Measurements from ENCODE around the gene TTC39A. TPM values are rescaled to one million over a fixed set of nuclear protein-coding genes. Genes with fewer than 3 reads are reported as not detected.

Gene TTC39A
- total and polyA plus RNA-seq, 3 experiments from 2014 or later, result 0.28 TPM; not detected in 2

DNA sequence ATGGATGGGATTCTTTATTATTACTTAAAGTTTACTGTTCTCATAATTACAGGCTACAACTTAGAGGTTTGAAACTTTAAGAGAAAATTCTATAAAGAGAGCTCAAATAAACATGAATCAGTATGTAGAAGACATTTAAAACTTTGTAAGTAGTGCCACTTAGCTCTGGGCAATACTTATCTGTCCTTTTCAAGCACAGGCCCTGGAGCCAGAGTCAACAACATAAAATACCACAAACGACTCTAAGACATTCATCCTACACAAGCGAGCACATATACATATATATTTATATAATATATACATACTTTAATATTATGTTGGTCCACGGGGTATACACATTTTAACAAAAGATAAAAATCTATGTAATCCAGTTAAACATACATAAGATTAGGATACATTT lies 24.1 kb upstream of the TTC39A start:
- DNase-seq, result no peak
- ChIA-PET CTCF (interaction anchor here (1.1 kb wide), 1 partner anchor 12 kb away, joined by 3 read pairs; no protein-coding TSS in a partner anchor), POLR2A (no interaction called here)
- no peaks in the 10 kb centered on the region for H3K27me3 ChIP-seq (ENCODE audit: insufficient read depth, low read length, poor library complexity, severe bottlenecking)
- H3K4me1 ChIP-seq (ENCODE audit: insufficient read depth, low read length), result no peaks in the 10 kb centered on the region
- Mint-ChIP-seq H3K27ac (no peak overlapping the region), H3K9me3 (no peaks in the 10 kb centered on the region), H3K36me3 (peaks cover 13 to 43% (median 14%) of the 10 kb centered on the region in 3 donors), H3K4me1 (peaks cover 0 to 5% (median 2%) of the 10 kb centered on the region in 3 donors), H3K27me3 (no peaks in the 10 kb centered on the region), H3K4me3 (no peak overlapping the region)
- peaks cover 7% of the 10 kb centered on the region for H3K36me3 ChIP-seq (ENCODE audit: insufficient read depth, low read length)
- H3K4me3 ChIP-seq (ENCODE audit: low read length), result no peak overlapping the region
- H3K9me3 ChIP-seq (ENCODE audit: low read length), result no peaks in the 10 kb centered on the region
- H3K27ac ChIP-seq (ENCODE audit: low read depth, low read length), result no peak overlapping the region

DNA sequence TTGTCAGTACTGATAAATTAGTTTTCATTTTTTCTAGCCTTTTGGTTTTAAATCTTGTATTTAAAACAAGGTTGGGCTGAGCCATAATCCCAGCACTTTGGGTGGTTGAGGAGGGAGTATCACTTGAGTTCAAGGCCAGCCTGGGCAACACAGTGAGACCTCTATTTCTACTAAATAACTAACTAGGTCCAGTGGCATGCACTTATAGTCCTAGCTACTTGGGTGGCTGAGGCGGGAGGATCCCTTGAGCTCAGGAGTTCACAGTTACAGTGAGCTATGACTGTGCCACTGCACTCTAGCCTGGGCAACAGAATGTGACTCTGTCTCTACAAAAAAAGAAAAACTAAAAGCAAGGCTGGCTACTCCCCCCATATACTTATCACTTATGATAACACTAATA lies 21.5 kb upstream of the TTC39A start:
- Histone ChIP-seq H3K4me3 (ENCODE audit: low read length) (no peak overlapping the region), H3K9me3 (ENCODE audit: low read length) (no peaks in the 10 kb centered on the region), H3K36me3 (ENCODE audit: insufficient read depth, low read length) (peaks cover 7% of the 10 kb centered on the region), H3K27me3 (ENCODE audit: insufficient read depth, low read length, poor library complexity, severe bottlenecking) (no peaks in the 10 kb centered on the region), H3K4me1 (ENCODE audit: insufficient read depth, low read length) (no peaks in the 10 kb centered on the region), H3K27ac (ENCODE audit: low read depth, low read length) (no peak overlapping the region)
- DNase-seq, result no peak
- Mint-ChIP-seq H3K27me3 (no peaks in the 10 kb centered on the region), H3K36me3 (peaks cover 12 to 29% (median 14%) of the 10 kb centered on the region in 3 donors), H3K27ac (peak overlapping the region in 2 of 8 donors; percentile 6 to 73), H3K4me1 (peaks cover 0 to 5% (median 2%) of the 10 kb centered on the region in 3 donors), H3K9me3 (no peaks in the 10 kb centered on the region), H3K4me3 (no peak overlapping the region)
- ChIA-PET CTCF (no interaction called here), POLR2A (no interaction called here)

- CTCF ChIA-PET, result no interaction called here
- POLR2A ChIA-PET, result no interaction called here
Observed at GRCh38 chr1:51349862-51350261, 19.5 kb upstream of the TTC39A start.

DNA sequence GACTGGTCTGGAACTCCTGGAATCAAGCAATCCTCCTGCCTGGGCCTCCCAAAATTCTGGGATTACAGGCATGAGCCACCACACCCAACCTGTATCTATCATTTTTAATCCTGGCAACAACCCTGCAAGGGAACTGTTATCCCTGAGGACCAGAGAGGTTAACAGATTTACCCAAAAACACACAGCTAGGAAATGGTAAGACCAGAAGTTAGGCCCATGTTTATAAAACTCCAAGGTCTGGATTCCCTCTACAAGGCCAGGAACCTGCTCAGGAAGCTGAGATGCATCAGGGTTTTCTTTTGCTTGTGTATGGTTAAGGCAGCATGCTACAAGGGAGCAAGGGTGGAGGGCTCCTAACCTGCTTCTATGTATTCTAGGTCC lies 17.8 kb upstream of the TTC39A start:
- Mint-ChIP-seq H3K27ac (peak overlapping the region in 1 of 8 donors; percentile 28), H3K4me1 (peaks cover 8 to 17% (median 13%) of the 10 kb centered on the region in 3 donors), H3K4me3 (no peak overlapping the region), H3K27me3 (peaks cover 19 to 24% of the 10 kb centered on the region in 2 donors), H3K9me3 (no peaks in the 10 kb centered on the region), H3K36me3 (peaks cover 0 to 4% (median 0%) of the 10 kb centered on the region in 3 donors)
- H3K4me3 ChIP-seq (ENCODE audit: low read length), result no peak overlapping the region
- POLR2A ChIA-PET, result no interaction called here
- DNase-seq, result no peak
- no peaks in the 10 kb centered on the region for H3K36me3 ChIP-seq (ENCODE audit: insufficient read depth, low read length)
- no peak overlapping the region for H3K27ac ChIP-seq (ENCODE audit: low read depth, low read length)
- H3K4me1 ChIP-seq (ENCODE audit: insufficient read depth, low read length), result no peaks in the 10 kb centered on the region
- CTCF ChIA-PET, result no interaction called here
- H3K27me3 ChIP-seq (ENCODE audit: insufficient read depth, low read length, poor library complexity, severe bottlenecking), result peaks cover 13% of the 10 kb centered on the region
- no peaks in the 10 kb centered on the region for H3K9me3 ChIP-seq (ENCODE audit: low read length)

More at GRCh38 chr1:51349862-51350261, 19.5 kb upstream of the TTC39A start:
- no peaks in the 10 kb centered on the region for H3K9me3 Mint-ChIP-seq
- H3K27ac Mint-ChIP-seq, result peak overlapping the region in 1 of 8 donors; percentile 70
- H3K36me3 ChIP-seq (ENCODE audit: insufficient read depth, low read length), result no peaks in the 10 kb centered on the region
- H3K36me3 Mint-ChIP-seq, result peaks cover 2 to 11% (median 2%) of the 10 kb centered on the region in 3 donors
- no peaks in the 10 kb centered on the region for H3K9me3 ChIP-seq (ENCODE audit: low read length)
- H3K4me1 Mint-ChIP-seq, result peaks cover 2 to 9% (median 2%) of the 10 kb centered on the region in 3 donors
- H3K27me3 Mint-ChIP-seq, result peaks cover 8 to 11% of the 10 kb centered on the region in 2 donors
- H3K4me3 Mint-ChIP-seq, result no peak overlapping the region
- no peaks in the 10 kb centered on the region for H3K4me1 ChIP-seq (ENCODE audit: insufficient read depth, low read length)
- H3K27me3 ChIP-seq (ENCODE audit: insufficient read depth, low read length, poor library complexity, severe bottlenecking), result peaks cover 6% of the 10 kb centered on the region
- no peak overlapping the region for H3K27ac ChIP-seq (ENCODE audit: low read depth, low read length)
- H3K4me3 ChIP-seq (ENCODE audit: low read length), result no peak overlapping the region
- DNase-seq, result no peak

DNA sequence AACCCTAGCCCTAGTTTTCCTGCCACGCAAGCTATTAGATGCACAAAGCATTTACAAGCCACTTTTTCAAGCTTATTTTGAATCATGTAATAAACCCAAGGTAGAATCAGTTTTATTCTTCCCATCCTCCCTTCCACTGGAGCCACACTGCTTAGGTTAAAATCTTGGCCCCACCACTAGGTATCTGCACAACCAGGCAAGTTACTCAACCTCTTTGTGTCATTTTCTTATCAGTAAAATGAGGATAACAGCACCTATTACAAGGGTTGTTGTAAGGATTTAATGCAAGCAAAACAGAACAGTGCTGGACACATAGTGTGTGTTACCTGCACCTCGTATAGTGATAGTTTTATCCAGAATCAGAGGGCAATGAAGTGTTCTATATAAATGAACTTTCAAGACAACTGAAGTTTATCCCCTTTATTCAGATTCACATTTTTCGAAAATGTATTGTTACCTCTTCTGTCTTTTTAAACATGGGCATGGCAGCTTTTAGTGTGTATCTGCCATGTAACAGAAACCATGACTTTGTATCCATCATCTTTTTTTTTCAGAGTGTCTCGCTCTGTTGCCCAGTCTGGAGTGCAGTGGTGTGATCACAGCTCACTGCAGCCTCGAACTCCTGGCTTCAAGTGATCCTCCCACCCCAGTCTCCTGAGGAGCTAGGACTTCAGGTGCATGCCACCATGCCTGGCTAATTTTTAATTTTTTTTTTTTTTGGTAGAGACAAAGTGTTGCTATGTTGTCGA lies 17.2 kb upstream of the TTC39A start:
- H3K4me1 Mint-ChIP-seq, result peaks cover 8 to 17% (median 13%) of the 10 kb centered on the region in 3 donors
- CTCF ChIA-PET, result no interaction called here
- POLR2A ChIA-PET, result no interaction called here
- Histone ChIP-seq H3K27ac (ENCODE audit: low read depth, low read length) (no peak overlapping the region), H3K4me3 (ENCODE audit: low read length) (no peak overlapping the region), H3K27me3 (ENCODE audit: insufficient read depth, low read length, poor library complexity, severe bottlenecking) (peaks cover 17% of the 10 kb centered on the region), H3K4me1 (ENCODE audit: insufficient read depth, low read length) (no peaks in the 10 kb centered on the region), H3K9me3 (ENCODE audit: low read length) (no peaks in the 10 kb centered on the region), H3K36me3 (ENCODE audit: insufficient read depth, low read length) (no peaks in the 10 kb centered on the region)
- no peak overlapping the region for H3K4me3 Mint-ChIP-seq
- no peaks in the 10 kb centered on the region for H3K9me3 Mint-ChIP-seq
- peaks cover 0 to under 1% (median 0%) of the 10 kb centered on the region in 3 donors for H3K36me3 Mint-ChIP-seq
- DNase-seq, result no peak
- peaks cover 21 to 30% of the 10 kb centered on the region in 2 donors for H3K27me3 Mint-ChIP-seq
- no peak overlapping the region for H3K27ac Mint-ChIP-seq

DNA sequence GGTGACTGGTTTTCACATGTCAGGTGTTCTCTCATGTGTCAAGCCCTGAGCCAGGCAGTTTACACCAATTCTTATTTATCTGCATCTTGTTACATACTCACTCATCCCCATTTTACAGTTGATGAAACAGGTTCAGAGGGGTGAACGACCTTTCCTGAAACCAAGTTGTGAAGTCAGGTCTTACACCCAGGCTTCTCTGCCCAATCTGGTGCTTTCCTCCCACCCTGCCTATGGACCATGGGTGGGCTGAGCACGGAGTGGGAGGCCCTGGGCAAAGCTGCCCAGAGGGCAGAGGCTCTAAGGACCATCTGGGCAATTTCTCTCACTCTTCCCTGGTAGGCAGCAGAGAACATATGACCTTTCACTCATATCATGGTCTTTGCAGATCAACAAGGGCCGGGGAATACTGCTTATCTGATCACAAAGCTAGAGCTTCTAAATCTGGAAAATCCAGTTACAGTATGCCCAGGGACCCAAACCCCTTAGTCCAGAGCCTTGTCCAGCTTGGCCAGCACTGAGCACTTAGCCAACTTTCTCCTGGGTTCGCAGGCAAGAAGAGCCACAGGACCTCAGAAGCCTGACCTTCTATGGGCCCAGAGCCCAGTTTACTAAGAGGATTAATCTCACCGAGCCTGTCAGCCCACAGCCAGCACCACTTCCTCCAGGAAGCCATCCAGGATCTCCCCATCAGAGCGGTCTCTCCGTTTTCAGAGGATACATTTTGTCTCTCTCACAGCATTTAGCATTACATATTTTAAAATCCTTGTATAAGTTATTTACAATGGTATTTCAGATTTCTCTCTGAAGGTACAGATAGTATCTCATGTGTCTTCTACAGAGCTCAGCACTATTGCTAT lies 16.0 kb upstream of the TTC39A start:
- no peak overlapping the region for H3K27ac Mint-ChIP-seq
- ChIA-PET CTCF (interaction anchor here (1.3 kb wide), 1 partner anchor 14 kb away, joined by 3 read pairs; no protein-coding TSS in a partner anchor), POLR2A (interaction anchor here (1.0 kb wide), 1 partner anchor 11 kb away, joined by 4 read pairs; no protein-coding TSS in a partner anchor)
- H3K9me3 Mint-ChIP-seq, result no peaks in the 10 kb centered on the region
- Histone ChIP-seq H3K36me3 (ENCODE audit: insufficient read depth, low read length) (no peaks in the 10 kb centered on the region), H3K27ac (ENCODE audit: low read depth, low read length) (no peak overlapping the region), H3K27me3 (ENCODE audit: insufficient read depth, low read length, poor library complexity, severe bottlenecking) (peaks cover 17% of the 10 kb centered on the region), H3K4me1 (ENCODE audit: insufficient read depth, low read length) (no peaks in the 10 kb centered on the region), H3K4me3 (ENCODE audit: low read length) (no peak overlapping the region), H3K9me3 (ENCODE audit: low read length) (no peaks in the 10 kb centered on the region)
- peaks cover 27 to 40% of the 10 kb centered on the region in 2 donors for H3K27me3 Mint-ChIP-seq
- peaks cover 0 to 7% (median 0%) of the 10 kb centered on the region in 3 donors for H3K36me3 Mint-ChIP-seq
- H3K4me1 Mint-ChIP-seq, result peaks cover 8 to 13% (median 12%) of the 10 kb centered on the region in 3 donors
- no peak overlapping the region for H3K4me3 Mint-ChIP-seq
- no peak for DNase-seq

DNA sequence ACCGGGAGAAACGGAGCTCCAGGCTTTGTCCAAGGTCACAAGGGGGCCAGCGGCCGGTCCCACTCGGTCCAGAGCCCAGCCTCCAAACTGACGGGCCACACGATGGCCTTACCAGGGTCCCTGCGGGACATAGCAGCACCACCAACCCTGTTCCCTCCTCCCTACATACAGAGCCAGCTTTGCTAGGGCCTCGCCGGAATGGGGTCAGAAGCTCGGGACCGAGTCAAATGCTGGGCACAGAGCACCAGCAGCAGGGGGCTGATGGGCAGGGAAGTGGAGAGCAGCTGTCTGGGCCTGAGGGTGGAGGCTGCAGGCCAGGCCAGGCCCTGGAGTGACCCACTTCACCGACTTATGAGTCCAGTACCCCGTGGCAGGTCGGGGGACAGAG lies 14.9 kb upstream of the TTC39A start:
- no peak overlapping the region for H3K4me3 Mint-ChIP-seq
- ChIA-PET POLR2A (no interaction called here), CTCF (interaction anchor here (1.3 kb wide), 1 partner anchor 13 kb away, joined by 3 read pairs; no protein-coding TSS in a partner anchor)
- H3K27me3 Mint-ChIP-seq, result peaks cover 30 to 44% of the 10 kb centered on the region in 2 donors
- no peak overlapping the region for H3K27ac Mint-ChIP-seq
- Histone ChIP-seq H3K27ac (ENCODE audit: low read depth, low read length) (no peak overlapping the region), H3K4me3 (ENCODE audit: low read length) (no peak overlapping the region), H3K27me3 (ENCODE audit: insufficient read depth, low read length, poor library complexity, severe bottlenecking) (peaks cover 17% of the 10 kb centered on the region), H3K36me3 (ENCODE audit: insufficient read depth, low read length) (no peaks in the 10 kb centered on the region), H3K4me1 (ENCODE audit: insufficient read depth, low read length) (no peaks in the 10 kb centered on the region), H3K9me3 (ENCODE audit: low read length) (no peaks in the 10 kb centered on the region)
- DNase-seq, result no peak
- no peaks in the 10 kb centered on the region for H3K9me3 Mint-ChIP-seq
- H3K4me1 Mint-ChIP-seq, result peaks cover 8 to 13% (median 12%) of the 10 kb centered on the region in 3 donors
- H3K36me3 Mint-ChIP-seq, result peaks cover 0 to 7% (median 0%) of the 10 kb centered on the region in 3 donors

All from CD8-positive, alpha-beta memory T cell (primary cell).